Loucy (cell line): Measurements from ENCODE around the gene PMF1.
"Not testable (repeated sequence)": the region's sequence is repeated elsewhere in the genome, so short reads cannot be mapped to it uniquely, and the experiment has no call there.

ENCODE experiments used
- EZH2phosphoT487 ChIP-seq: fragments of 200-600 bp; IDR thresholded peaks from 2 replicates; pipeline ENCODE4 v1.6.1; 2018; ENCODE audit warnings: antibody characterized with exemption, mild to moderate bottlenecking, moderate library complexity, borderline replicate concordance
- TF ChIP-seq, protein P1 (sequence below): fragments of 200-600 bp; sonication (generic); conservative IDR thresholded peaks from 2 replicates; pipeline ENCODE4 v1.5.1; 2014; ENCODE audit warnings: mild to moderate bottlenecking, antibody characterized with exemption, low read length

DNA sequence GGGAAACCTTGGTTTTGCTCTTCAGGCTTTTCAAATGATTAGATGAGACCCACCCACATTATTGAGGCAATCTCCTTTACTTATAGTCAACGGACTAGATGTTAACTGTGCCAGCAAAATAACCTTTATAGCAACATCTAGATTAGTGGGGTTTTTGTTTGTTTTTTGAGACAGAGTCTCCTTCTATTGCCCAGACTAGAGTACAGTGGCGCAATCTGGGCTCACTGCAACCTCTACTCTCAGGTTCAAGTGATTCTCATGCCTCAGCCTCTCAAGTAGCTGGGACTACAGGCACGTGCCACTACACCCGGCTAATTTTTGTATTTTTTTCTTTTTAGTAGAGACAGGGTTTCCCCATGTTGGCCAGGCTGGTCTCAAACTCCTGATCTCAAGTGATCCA, 22.5 kb upstream of the PMF1 start:
- TF ChIP-seq, protein P1, sequence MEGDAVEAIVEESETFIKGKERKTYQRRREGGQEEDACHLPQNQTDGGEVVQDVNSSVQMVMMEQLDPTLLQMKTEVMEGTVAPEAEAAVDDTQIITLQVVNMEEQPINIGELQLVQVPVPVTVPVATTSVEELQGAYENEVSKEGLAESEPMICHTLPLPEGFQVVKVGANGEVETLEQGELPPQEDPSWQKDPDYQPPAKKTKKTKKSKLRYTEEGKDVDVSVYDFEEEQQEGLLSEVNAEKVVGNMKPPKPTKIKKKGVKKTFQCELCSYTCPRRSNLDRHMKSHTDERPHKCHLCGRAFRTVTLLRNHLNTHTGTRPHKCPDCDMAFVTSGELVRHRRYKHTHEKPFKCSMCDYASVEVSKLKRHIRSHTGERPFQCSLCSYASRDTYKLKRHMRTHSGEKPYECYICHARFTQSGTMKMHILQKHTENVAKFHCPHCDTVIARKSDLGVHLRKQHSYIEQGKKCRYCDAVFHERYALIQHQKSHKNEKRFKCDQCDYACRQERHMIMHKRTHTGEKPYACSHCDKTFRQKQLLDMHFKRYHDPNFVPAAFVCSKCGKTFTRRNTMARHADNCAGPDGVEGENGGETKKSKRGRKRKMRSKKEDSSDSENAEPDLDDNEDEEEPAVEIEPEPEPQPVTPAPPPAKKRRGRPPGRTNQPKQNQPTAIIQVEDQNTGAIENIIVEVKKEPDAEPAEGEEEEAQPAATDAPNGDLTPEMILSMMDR: not testable (repeated sequence)
- not testable (repeated sequence) for TF ChIP-seq EZH2phosphoT487
